Liver (tissue), 9 donors: ENCODE results near the gene ZKSCAN8. TPM values are rescaled to one million over a fixed set of nuclear protein-coding genes. Genes with fewer than 3 reads are reported as not detected.

ENCODE experiments used
- DNase-seq: peaks from one replicate; pipeline ENCODE4 v3.0.0-alpha.2; 2017; ENCODE audit warnings: low spot score
- H3K27ac ChIP-seq, 2 donors: one replicate each; pipeline ENCODE4 v1.7.0; 2013; ENCODE audit warnings: inconsistent platforms in 2 of 2, low read length in 2 of 2, control low read depth in 1 of 2, low read depth in 1 of 2, mild to moderate bottlenecking in 1 of 2
- H3K27me3 ChIP-seq, 4 donors: one replicate each; pipeline versions ENCODE4 v1.6.1 to v1.7.0; 2013; ENCODE audit warnings: low read length in 3 of 4, inconsistent platforms in 1 of 4, mild to moderate bottlenecking in 1 of 4, moderate library complexity in 1 of 4; ENCODE audit not compliant: control insufficient read depth in 4 of 4, insufficient read depth in 4 of 4
- H3K36me3 ChIP-seq, 4 donors: one replicate each; pipeline versions ENCODE4 v1.6.1 to v1.7.0; 2013; ENCODE audit warnings: low read length in 3 of 4, mild to moderate bottlenecking in 3 of 4, low read depth in 1 of 4, moderate library complexity in 1 of 4; ENCODE audit not compliant: control insufficient read depth in 4 of 4, insufficient read depth in 3 of 4
- H3K4me1 ChIP-seq, 4 donors: one replicate each; pipeline versions ENCODE4 v1.6.1 to v1.7.0; 2013; ENCODE audit warnings: low read length in 3 of 4, mild to moderate bottlenecking in 3 of 4, moderate library complexity in 1 of 4; ENCODE audit not compliant: control insufficient read depth in 4 of 4, insufficient read depth in 4 of 4
- H3K4me3 ChIP-seq, 3 donors: one replicate each; pipeline versions ENCODE4 v1.6.1 to v1.7.0; 2013; ENCODE audit warnings: low read length in 3 of 3, control low read depth in 1 of 3, low read depth in 1 of 3, mild to moderate bottlenecking in 1 of 3
- H3K9ac ChIP-seq, 2 donors: one replicate each; pipeline ENCODE4 v1.7.0; 2013; ENCODE audit warnings: low read length in 2 of 2, mild to moderate bottlenecking in 2 of 2, moderate library complexity in 2 of 2, control low read depth in 1 of 2, low read depth in 1 of 2
- H3K9me3 ChIP-seq, 4 donors: one replicate each; pipeline versions ENCODE4 v1.6.1 to v1.7.0; 2013; ENCODE audit warnings: low read length in 3 of 4; ENCODE audit not compliant: control insufficient read depth in 4 of 4
- ATF3 ChIP-seq: IDR thresholded peaks from 2 replicates; pipeline ENCODE4 v1.6.1; 2016; ENCODE audit warnings: antibody characterized with exemption
- CTCF ChIP-seq: fragments of 150-350 bp; IDR thresholded peaks from 2 replicates; pipeline ENCODE4 v1.5.1; 2017; ENCODE audit warnings: improper control_type of control experiment, low read depth, low read length; ENCODE audit not compliant: missing input control
- EGR1 ChIP-seq, 2 donors: IDR thresholded peaks; 2 replicates each; pipeline ENCODE4 v1.6.1; 2016 to 2018; ENCODE audit warnings: antibody characterized with exemption in 2 of 2, low read depth in 2 of 2
- FOXA2 ChIP-seq: IDR thresholded peaks from 2 replicates; pipeline ENCODE4 v1.6.1; 2016; ENCODE audit warnings: antibody characterized with exemption
- GABPA ChIP-seq, 2 donors: IDR thresholded peaks in 1 of 2; conservative IDR thresholded peaks in 1 of 2; 2 replicates each; pipeline ENCODE4 v1.6.1; 2016; ENCODE audit warnings: antibody characterized with exemption in 2 of 2, mild to moderate bottlenecking in 1 of 2, moderate library complexity in 1 of 2
- HNF4A ChIP-seq, 2 donors: conservative IDR thresholded peaks; 2 replicates each; pipeline ENCODE4 v1.6.1; 2016; ENCODE audit warnings: antibody characterized with exemption in 2 of 2, mild to moderate bottlenecking in 2 of 2
- MAX ChIP-seq: IDR thresholded peaks from 2 replicates; pipeline ENCODE4 v1.6.1; 2016; ENCODE audit warnings: antibody characterized with exemption
- NR2F2 ChIP-seq: IDR thresholded peaks from 2 replicates; pipeline ENCODE4 v1.6.1; 2016; ENCODE audit warnings: antibody characterized with exemption
- YY1 ChIP-seq: IDR thresholded peaks from 2 replicates; pipeline ENCODE4 v1.6.1; 2016; ENCODE audit warnings: antibody characterized with exemption, mild to moderate bottlenecking
- ZBTB33 ChIP-seq: IDR thresholded peaks from 2 replicates; pipeline ENCODE4 v1.6.1; 2016; ENCODE audit warnings: antibody characterized with exemption
- WGBS: extraction: QIAGEN DNeasy Blood & Tissue Kit; methylation state at CpG from one replicate; pipeline ENCODE4 v1.1.7; 2013; 5-methylcytosine and 5-hydroxymethylcytosine counted together
- polyA plus RNA-seq, 2 donors: library from polyadenylated mRNA; stranded (reverse) in 1 of 2; unstranded in 1 of 2; fragments of 200-250 nt in 1 of 2; fragments of >200 nt in 1 of 2; fragmentation: Nextera tagmentation in 1 of 2; extraction: Ambion mirVana in 1 of 2; gene quantifications; one replicate each; pipeline versions ENCODE4 v1.2.1 to v1.2.3, GENCODE V29; 2013 to 2015
- total RNA-seq, 2 donors: library from RNA; depleted of rRNA; stranded (reverse); fragments of >200 nt; gene quantifications; one replicate each; pipeline ENCODE4 v1.2.3, GENCODE V29; 2014
- donor health status: healthy.
- donor health status: healthy.
- donor health status: healthy.
- donor health status: healthy.
- donor health status: healthy.

The ZKSCAN8 gene
- total and polyA plus RNA-seq, 4 donors, result 2.4 to 13.4 (median 6.8) TPM

GRCh38 chr6:28203201-28203600 is 61.5 kb downstream of the ZKSCAN8 start:
- Histone ChIP-seq H3K9ac (no peak overlapping the region), H3K4me3 (no peak overlapping the region), H3K9me3 (peaks cover 5 to 36% (median 12%) of the 10 kb centered on the region in 4 donors), H3K27me3 (peaks cover 3 to 32% (median 13%) of the 10 kb centered on the region in 4 donors), H3K36me3 (no peaks in the 10 kb centered on the region), H3K27ac (no peak overlapping the region), H3K4me1 (peaks cover 0 to 4% (median 2%) of the 10 kb centered on the region in 4 donors)
- TF ChIP-seq ATF3, result no peak
- WGBS, result 38% methylated on average over 4 of the region's 4 CpGs
- no peak for DNase-seq

- no peak for DNase-seq
- Histone ChIP-seq H3K9ac (no peak overlapping the region), H3K27me3 (peaks cover 3 to 42% (median 21%) of the 10 kb centered on the region in 4 donors), H3K4me3 (no peak overlapping the region), H3K9me3 (peaks cover 3 to 36% (median 6%) of the 10 kb centered on the region in 4 donors), H3K27ac (no peak overlapping the region), H3K36me3 (no peaks in the 10 kb centered on the region), H3K4me1 (peaks cover 0 to 4% (median 2%) of the 10 kb centered on the region in 4 donors)
- WGBS, result 30% methylated on average over 1 of the region's 1 CpG
- TF ChIP-seq FOXA2 (no peak), HNF4A (conservative IDR thresholded peaks at IDR 0.05) (no peak), NR2F2 (no peak), YY1 (no peak), CTCF (no peak), MAX (no peak), GABPA (IDR thresholded peaks at IDR 0.05 in 1 of 2, conservative IDR thresholded peaks at IDR 0.05 in 1 of 2) (no peak), EGR1 (IDR thresholded peaks at IDR 0.05; ENCODE audit: low read depth in 2 of 2) (no peak)
These were observed 64.2 kb downstream of the ZKSCAN8 start for GRCh38 chr6:28205879-28206278.

- TF ChIP-seq ZBTB33 (no peak), EGR1 (IDR thresholded peaks at IDR 0.05; ENCODE audit: low read depth in 2 of 2) (no peak)
- 41% methylated on average over 3 of the region's 3 CpGs for WGBS
These were observed 64.8 kb downstream of the ZKSCAN8 start for GRCh38 chr6:28206527-28206926.

More at GRCh38 chr6:28206527-28206926, 64.8 kb downstream of the ZKSCAN8 start:
- Histone ChIP-seq H3K9ac (no peak overlapping the region), H3K36me3 (no peaks in the 10 kb centered on the region), H3K27ac (no peak overlapping the region), H3K4me1 (peaks cover 0 to 4% (median 2%) of the 10 kb centered on the region in 4 donors), H3K4me3 (no peak overlapping the region), H3K27me3 (peaks cover 3 to 48% (median 24%) of the 10 kb centered on the region in 4 donors), H3K9me3 (peaks cover 3 to 36% (median 6%) of the 10 kb centered on the region in 4 donors)
- no peak for DNase-seq
